NCI-H345 treated with DMSO at 0.1 percent for 48 hours (cell line): ENCODE measurements around the gene RBBP8.

Source experiments
- DNase-seq: peaks from one replicate; lab custom pipeline; 2025; ENCODE audit not compliant: unreplicated experiment; lab: John Stamatoyannopoulos, UW

The RBBP8 gene

GRCh38 chr18:23059541-23060465 lies 126.7 kb downstream of the RBBP8 start:
- DNase-seq: no peak

DNA sequence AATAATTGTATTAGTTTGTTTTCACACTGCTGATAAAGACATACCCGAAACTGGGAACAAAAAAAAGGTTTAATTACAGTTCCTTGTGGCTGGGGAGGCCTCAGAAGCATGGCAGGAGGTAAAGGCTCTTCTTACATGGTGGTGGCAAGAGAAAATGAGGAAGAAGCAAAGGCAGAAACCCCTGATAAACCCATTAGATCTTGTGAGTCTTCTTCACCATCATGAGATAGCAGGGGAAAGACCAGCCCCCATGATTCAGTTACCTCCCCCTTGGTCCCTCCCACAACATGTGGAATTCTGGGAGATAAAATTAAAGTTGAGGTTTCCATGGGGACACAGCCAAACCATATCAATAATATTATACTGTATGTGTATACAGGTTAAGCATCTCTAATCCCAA lies 128.9 kb downstream of the RBBP8 start:
- no peak for DNase-seq

GRCh38 chr18:23063502-23063901 lies 130.4 kb downstream of the RBBP8 start:
- no peak for DNase-seq

- no peak for DNase-seq
These were observed 132.2 kb downstream of the RBBP8 start for GRCh38 chr18:23065234-23065806.

DNA sequence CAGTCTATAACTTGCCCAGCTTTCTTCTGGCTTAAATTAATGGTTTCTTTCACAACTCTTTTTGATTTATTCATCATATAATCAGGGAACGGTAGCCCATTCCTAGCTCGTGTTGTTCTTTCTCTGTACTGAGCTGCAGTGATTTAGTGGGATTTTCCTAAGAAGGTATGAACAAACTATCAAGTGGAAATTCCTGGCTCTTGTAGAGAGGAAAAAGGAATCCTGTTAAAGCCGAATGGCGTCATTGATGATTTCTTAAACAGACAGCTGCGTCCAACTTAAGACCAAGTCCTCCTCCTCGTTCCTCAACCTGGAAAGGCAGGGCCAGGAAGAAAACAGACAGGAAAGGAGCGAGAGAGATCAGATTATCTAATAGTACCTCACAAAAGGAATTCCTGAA lies 132.9 kb downstream of the RBBP8 start:
- DNase-seq: no peak

GRCh38 chr18:23066504-23067039 lies 133.4 kb downstream of the RBBP8 start:
- DNase-seq: no peak

GRCh38 chr18:23067236-23067635 lies 134.1 kb downstream of the RBBP8 start:
- DNase-seq: no peak

GRCh38 chr18:23068011-23068410 lies 134.9 kb downstream of the RBBP8 start:
- DNase-seq: no peak

GRCh38 chr18:23068570-23069310 lies 135.6 kb downstream of the RBBP8 start:
- no peak for DNase-seq

GRCh38 chr18:23069481-23069880 lies 136.4 kb downstream of the RBBP8 start:
- DNase-seq: no peak

- DNase-seq: no peak
These were observed 136.8 kb downstream of the RBBP8 start for GRCh38 chr18:23069898-23070297.

DNA sequence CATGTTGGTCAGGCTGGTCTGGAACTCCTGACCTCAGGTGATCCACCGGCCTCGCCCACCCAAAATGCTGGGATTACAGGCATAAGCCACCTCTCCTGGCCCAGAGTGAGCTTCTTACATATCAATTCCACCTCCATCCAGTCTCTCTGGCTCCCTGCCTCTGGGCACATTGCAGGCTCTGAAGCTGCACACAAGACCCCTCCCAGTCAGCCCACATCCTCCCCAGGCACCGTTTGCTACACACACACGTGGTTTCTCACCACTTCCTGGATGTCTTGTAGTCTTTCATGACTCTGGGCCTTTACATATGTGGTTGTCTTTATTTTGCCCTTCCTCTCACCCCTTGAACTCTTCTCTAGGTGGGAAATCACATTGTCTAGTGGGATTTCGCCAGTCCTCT lies 138.2 kb downstream of the RBBP8 start:
- DNase-seq: no peak

- DNase-seq: no peak
These were observed 139.0 kb downstream of the RBBP8 start for GRCh38 chr18:23072079-23072478.

DNA sequence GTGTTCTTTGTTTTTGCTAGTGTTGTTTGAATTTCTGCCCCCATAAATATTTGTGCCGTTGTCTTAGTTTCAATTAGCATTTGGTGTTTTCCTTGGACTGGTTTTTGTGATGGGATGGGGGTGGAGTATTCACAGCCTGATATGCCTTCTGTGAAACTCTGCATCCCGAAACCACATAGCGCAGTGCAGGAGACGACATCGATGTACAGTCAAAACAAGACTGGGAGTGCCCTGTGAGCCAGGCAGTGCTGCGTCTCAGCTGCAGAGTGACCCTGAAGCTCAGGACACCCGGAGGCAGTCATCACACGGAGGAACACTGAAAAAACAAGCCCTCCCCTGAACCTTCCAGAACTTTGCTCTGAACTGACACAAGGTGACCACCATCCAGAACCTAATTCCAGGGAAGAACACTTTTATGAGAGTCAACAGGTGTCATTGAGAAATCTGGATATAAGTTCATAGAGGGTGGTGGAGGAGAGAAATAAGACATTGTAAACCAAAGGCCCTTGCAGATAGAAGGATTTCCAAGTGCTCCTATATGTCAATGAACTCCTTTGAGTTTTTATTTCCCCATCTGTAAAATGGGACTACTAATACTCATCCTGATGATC lies 141.0 kb downstream of the RBBP8 start:
- no peak for DNase-seq
